ENCODE data around the gene SLC25A5. TPM values are rescaled to one million over a fixed set of nuclear protein-coding genes. Genes with fewer than 3 reads are reported as not detected.

The SLC25A5 gene
- total and polyA plus RNA-seq, 10 of the 15 experiments (the other 5 are each of a cell fraction or from before 2014, with no cell fraction given): 361 to 3,863 (median 618) TPM

GRCh38 chrX:119468551-119469312 lies 488 bp downstream of the SLC25A5 start (continued):
- TF ChIP-seq ZNF687 (IDR thresholded peaks at IDR 0.05) (peak; percentile 76; the same call in 1 of the 2 replicates), HDAC2 (IDR thresholded peaks at IDR 0.05) (no peak), EED (IDR thresholded peaks at IDR 0.05; ENCODE audit: low read depth) (no peak), SIN3A (IDR thresholded peaks at IDR 0.05; ENCODE audit: low read depth, low read length) (0 out of 2 replicates have a peak, but pooled peaks have one; percentile 36), SMARCA5 (IDR thresholded peaks at IDR 0.05) (peak; percentile 83; the same call in 1 of the 2 replicates), DPF2 (IDR thresholded peaks at IDR 0.05) (peak; percentile 37; the same call in 1 of the 2 replicates), FOXK2 (IDR thresholded peaks at IDR 0.05) (no peak), GATAD2B (conservative IDR thresholded peaks at IDR 0.05; ENCODE audit: low read depth) (0 out of 2 replicates have a peak, but pooled peaks have one; percentile 26), SRF (IDR thresholded peaks at IDR 0.05; ENCODE audit: low read depth in 2 of 2, low read length in 2 of 2) (peak; percentile 22 to 37; a peak in 1 of 4 replicates), WRNIP1 (IDR thresholded peaks at IDR 0.05; ENCODE audit: borderline replicate concordance, low read depth, low read length) (no peak), CTCF (IDR thresholded peaks at IDR 0.05 in 2 of 3, conservative IDR thresholded peaks at IDR 0.05 in 1 of 3; ENCODE audit: control insufficient read depth in 2 of 3, extremely low read depth in 1 of 3, insufficient read depth in 1 of 3, low read depth in 3 of 3, low read length in 3 of 3) (peak; percentile 61 to 81 (median 64); a peak in 5 of 6 replicates)
